Eye (tissue), 1 donor: ENCODE data around the gene CORT.
"Not testable (repeated sequence)": the region's sequence is repeated elsewhere in the genome, so short reads cannot be mapped to it uniquely, and the experiment has no call there.

Experiments used
- DNase-seq: peaks from one replicate; pipeline ENCODE4 v3.0.0-alpha.2; 2015

CORT gene

DNA sequence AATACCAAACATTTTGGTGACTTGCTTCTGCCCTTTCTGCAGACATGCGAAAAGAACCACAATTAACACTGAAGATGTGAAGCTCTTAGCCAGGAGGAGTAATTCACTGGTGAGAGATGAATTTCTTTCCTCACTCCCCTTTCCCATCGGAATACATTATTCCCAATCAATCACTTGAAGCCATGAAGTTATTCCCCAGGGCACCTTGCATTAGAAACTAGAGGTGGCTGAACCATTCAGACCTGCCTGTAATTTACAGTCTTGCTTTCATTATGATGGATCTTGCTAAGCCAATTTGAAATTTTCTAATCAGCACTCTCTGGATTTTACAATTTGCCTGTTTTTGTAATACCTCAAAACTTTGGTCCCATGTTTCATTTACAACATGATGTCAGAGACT, 9.5 kb upstream of the CORT start:
- no peak for DNase-seq

DNA sequence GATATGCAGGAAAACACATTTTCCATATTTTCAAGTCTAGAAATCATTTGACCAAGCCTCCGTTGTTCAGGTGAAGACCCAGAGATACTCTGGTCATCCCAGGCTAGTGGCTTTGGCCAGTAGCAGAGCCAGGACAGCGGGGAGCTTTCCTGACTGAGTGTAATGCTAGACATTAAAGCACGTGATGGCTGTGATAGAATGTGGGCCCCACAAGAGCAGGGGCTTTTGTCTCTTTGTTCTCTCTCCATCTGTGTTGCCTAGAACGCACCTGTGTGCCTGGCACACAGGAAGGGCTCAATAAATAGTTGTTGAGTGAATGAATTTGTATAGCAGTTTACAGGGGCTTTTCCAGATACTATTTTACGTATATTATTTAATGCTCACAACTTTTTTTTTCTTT, 9.0 kb upstream of the CORT start:
- DNase-seq = no peak

DNA sequence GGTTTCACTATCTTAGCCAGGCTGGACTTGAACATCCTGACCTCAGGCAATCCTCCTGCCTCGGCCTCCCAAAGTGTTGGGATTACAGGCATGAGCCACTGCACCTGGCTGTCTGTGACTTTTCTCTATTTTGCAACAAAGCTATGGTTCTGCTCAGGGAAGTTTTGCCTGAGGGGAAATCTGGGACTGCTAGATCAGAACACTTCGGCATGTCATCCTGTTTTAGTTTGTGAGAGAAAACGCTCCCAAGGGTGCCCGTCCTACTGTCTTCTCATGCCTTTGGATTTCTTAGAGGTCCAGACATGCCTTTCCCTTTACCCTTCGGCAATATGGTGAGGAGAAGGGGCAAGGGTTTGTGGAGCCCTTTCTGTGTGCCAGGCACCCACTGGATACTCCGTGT, 5.6 kb upstream of the CORT start:
- no peak for DNase-seq

DNA sequence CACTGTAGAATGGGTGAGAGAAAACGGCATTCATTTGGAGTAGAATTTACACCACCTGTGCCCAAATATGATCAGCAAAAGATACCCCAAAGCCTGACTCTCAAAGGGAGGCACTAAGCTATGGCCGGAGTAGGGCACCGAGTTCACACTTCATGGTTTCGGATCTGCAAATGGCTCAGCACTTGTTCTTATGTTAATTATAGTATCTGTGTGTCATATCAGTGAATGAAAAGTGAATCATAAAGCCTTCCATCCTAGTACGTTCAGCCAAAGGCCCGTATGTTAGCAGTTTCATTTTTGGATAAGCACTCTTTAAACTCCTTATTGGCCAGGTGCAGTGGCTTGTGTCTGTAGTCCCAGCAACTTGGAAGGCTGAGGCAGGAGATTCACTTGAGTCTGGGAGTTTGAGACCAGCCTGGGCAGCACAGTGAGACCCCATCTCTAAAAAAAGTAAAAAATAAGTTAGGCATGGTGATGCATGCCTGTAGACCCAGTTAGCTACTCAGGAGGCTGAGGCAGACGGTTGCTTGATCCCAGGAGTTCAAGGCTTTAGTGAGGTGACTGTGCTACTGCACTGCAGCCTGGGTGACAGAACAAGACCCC, 4.9 kb upstream of the CORT start:
- DNase-seq = no peak

DNA sequence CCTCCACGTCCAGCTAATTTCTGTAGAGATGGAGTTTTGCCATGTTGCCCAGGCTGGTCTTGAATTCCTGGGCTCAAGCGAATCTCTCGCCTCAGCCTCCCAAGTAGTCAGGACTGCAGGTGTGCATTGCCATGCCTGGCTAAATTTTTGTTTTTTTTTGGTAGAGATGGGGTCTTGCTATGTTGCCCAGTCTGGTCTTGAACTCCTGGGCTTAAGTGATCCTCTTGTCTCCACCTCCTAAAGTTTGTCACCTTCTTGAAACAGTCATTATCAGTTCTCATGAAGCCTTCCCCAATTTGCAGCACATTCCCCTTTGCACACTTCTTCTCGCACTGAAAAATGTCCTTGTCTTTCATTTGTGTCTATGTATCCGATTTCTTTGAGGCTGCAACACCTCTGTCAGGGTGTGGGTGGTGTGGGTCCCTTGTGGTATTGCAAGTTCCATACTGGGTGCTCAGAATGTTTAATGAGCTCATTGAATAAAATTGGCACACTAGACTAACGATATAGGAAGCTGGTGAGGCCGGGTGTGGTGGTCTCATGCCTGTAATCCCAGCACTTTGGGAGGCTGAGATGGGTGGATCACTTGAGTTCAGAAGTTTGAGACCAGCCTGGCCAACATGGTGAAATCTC, 2.9 kb upstream of the CORT start:
- no peak for DNase-seq

DNA sequence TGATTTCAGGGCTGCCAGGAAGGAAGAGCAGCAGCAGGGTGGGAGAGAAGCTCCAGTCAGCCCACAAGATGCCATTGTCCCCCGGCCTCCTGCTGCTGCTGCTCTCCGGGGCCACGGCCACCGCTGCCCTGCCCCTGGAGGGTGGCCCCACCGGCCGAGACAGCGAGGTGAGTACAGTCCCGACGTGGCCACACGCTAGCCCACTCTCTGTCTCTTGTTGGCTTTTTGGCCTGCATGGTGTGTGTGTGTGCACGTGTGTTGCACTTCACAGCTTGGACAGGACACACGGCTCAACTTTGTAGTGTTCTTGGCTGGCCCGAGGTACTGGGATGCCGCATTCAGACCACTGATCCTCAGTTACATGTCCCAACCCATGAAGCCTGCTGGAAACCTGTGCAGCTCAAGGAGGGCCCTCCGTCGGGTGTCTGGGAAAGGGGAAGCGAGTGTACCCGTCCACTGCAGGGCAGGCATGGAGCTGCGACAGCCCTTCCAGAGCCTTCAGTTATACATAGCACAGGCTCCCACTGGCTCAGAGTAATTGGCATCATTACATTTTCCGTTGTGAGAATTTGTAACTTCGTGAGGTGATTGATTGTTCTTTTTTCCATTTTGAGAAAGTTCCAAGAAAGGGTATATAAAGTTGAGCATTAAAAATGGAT, 454 bp downstream of the CORT start:
- no peak for DNase-seq

DNA sequence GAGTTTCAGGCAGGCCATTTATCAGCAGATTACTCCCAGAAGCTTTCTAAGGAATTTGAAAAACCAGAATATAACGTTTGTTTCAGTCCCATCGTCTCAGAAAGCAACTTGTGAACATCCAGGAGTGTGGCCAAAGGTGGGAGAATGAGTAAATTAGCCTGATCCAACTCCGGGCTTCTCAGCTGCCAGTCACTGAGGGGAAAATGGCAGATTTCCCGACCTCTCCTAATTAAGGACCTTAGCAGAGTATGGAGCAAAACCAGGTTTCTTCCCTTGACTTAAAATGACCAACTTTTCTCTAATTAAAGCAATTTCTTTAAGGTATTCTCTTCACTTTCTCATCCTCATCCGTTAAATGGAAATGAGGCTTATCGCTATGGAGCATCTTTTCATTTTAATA, 1.0 kb downstream of the CORT start:
- DNase-seq = peak; percentile 28

DNA sequence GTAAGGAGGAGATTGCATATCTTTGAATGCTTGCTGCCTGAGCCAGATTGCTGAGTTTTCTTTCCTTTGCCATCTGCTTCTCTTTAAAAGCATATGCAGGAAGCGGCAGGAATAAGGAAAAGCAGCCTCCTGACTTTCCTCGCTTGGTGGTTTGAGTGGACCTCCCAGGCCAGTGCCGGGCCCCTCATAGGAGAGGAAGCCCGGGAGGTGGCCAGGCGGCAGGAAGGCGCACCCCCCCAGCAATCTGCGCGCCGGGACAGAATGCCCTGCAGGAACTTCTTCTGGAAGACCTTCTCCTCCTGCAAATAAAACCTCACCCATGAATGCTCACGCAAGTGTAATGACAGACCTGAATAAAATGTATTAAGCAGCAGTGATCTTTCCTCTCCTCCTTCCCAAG, 1.5 kb downstream of the CORT start:
- DNase-seq = peak; percentile 50

DNA sequence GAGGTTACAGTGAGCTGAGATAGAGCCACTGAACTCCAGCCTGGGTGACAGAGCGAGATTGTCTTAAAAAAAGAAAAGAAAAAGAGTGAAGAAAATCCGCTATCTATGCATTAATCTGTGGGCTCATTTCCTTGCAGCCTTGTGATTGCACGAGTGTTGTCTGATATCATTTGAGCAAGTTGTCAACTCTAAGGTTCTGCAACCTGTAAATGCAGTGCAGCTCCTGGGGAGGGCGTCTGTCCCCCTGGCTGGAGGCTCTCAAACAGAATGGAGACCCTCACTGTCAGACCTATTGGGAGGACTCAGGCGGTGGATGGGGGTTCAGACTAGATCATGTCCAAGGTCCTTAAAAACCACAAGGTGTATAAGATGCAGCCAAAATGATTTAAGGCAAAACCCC, 6.2 kb downstream of the CORT start:
- DNase-seq = no peak

DNA sequence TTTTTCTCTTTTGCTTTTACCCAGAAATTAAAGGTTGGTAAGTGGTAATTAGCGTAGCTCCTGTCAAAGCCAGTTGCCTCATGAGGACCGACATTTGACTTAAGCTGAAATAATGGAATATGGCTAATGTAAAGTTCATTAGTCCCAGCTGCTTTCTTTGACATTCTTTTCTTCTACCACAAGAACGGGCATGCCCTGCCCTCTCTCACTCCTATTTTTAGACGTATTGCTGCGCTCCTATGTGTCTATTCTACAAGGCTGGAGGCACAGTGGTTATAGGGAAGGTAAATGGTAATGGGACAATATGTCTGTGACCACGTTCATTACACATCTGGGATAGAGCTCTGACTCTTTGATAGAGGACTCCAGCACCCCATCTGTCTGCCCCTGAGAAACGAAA, 6.8 kb downstream of the CORT start:
- DNase-seq = peak; percentile 61

DNA sequence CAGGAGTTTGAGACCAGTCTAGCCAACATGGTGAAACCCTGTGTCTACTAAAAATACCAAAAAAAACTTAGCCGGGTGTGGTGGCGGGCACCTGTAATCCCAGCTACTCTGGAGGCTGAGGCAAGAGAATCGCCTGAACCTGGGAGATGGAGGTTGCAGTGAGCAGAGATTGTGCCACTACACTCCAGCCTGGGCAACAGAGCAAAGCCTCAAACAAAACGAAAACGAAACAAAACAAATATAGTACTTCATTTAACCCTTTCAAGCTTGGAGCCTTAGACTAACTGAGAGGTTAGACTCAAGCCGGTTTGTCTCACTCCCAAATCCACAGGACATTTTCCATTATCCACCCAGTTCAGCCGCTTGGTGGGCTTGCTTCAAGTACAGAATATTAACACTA, 7.6 kb downstream of the CORT start:
- DNase-seq = not testable (repeated sequence)

DNA sequence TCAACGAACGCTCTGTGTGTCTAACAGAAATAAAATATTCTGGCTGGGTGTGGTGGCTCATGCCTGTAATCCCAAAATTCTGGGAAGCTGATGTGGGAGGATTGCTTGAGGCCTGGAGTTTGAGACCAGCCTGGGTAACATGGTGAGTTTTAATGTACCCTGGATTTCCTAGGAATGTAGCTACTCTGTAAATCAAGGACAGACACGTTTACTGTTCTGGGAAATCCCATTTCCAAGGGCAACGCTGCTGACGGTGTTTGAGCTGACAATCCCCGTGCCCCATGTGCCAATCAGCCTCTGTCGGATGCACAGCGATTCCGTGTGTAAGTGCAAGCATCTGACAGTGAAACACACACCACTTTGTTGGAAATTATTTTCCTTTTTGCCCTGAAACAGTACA, 8.0 kb downstream of the CORT start:
- DNase-seq = no peak

DNA sequence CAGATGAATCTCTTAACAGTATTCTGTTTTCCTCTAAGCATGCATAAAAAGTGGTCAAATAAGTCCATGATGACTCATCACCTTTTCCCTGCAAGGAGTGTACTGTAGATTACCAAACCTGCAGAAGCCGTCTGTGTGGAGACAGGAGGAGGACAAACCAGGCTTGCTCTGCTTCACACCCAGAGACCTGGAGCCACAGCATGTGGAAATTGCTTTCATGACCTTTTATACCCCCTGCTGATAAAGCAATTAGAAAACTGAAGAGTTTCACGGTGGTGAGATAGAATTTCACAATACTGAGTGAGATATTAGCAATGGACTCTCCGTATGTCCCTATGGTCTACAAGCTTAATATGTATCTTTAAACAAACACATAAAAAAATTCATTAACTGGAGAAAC, 9.4 kb downstream of the CORT start:
- DNase-seq = no peak

DNA sequence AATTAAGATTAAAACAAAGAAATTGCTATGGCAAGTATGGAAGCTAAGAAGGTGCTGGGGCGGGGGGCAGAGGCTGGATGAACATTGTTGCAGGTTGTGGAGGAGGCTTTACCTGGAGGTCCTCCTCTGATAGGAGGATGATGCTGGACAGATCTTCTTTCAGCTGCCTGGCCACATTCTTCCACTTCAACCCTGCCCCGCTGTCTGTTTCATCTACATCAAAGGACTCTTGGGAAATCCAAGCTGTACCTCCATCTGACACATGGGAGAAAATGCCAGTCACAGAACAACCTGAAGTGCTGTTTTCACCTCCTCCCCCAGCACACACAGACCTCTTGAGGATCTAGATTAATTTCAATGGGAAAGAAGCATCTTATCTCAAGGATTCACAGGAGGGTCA, 17.2 kb downstream of the CORT start:
- no peak for DNase-seq

DNA sequence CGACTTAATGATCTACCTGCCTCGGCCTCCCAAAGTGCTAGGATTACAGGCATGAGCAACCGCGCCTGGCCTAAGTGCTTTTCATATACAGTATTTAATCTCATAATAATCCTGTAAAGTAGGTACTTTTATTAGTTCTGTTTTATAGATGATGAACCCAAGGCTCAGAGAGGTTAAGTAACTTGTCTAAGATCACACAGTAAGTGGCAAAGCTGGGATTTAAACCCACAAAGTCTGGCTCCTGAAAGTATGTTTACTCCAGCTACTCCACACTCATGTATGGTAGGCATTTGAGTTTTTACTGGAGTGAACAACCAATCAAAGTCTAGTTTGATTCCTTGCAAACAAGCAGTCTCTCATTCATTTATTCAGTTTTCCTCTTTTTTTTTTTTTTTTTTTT, 20.2 kb downstream of the CORT start:
- DNase-seq = no peak

DNA sequence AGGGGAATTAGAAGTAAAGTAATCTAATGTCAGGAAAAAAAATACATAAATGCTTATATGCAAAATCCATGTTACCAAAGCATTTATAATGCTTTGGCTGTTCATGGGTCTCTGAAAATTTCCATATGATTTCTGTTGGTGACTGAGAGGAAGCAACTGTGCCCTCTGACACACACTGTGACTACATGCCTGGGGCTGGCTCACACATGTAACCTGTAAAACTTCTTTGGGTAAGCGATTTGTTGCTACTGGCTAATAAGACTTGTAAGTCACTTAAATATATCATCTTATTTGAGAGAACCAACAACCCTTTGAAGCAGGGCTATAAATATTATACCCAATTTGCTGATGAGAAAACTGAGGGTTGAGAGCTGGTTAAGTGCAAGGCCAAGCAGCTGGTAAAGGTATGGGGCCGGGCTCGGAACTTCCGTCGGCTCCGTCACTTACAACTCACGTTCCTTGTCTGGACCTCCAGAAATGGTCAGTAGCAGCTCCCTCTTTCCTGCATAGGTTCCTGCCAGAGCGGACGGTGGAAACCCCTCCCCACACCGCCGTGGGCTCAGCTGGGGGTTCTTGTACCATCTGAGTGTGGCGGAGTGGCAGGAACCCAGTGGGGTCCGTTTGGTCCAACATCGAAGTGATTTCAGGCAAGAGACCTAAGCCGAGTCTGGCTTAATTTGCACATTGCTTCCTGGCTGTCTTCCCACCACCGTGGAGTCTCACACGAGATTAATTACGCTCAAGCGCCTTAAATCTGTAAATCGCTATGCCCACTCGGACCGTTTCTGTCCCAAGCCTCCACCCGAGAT, 21.8 kb downstream of the CORT start:
- no peak for DNase-seq

DNA sequence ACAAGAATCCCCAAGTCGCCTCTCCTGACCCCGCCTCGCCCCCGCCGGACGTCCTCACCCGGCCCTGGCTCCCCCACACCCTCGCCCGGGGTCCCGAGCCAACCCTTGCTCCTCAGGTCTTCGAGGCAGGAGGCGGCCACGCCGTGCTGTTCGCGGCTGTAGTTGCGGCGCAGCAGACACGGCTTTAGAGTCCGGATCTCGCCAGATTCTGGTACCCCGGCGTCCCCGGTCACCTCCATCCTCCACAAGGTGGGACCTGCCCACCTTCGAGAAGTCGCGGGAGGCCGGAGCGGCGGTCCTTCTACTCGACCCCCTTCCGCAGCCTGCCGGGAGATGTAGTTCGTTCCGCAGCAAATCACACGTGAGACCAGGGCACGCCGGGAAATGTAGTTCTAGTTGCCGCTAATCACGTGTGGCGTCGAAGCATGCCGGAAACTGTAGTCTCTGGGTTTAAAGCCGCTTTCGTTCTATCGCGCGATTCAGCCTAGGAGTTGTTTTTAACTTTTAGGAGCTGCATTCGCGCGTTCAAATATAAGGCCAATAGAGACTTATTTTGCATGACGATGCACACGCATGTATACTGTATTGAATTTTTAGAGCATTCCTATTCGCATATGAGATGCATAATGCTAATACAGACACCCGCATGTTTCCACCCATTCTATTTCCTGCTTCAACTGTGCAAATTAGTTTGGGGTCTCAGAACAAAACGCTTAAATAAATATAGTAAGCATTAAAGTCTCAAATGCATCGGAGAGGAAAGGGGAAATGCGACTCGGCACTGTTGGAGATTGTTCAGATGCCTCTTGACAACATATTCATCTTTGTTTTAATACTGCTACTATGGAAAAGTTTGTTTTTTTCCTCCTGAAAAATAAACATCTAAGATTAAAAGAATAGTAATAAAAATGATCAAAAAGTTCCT, 22.7 kb downstream of the CORT start, which contains the start of gene DFFA:
DFFA (minus strand) TSS at position 310 of the 925 bp plus-strand sequence; CDS start at position 239, 71 bp downstream.
- peak; percentile 99 for DNase-seq

DNA sequence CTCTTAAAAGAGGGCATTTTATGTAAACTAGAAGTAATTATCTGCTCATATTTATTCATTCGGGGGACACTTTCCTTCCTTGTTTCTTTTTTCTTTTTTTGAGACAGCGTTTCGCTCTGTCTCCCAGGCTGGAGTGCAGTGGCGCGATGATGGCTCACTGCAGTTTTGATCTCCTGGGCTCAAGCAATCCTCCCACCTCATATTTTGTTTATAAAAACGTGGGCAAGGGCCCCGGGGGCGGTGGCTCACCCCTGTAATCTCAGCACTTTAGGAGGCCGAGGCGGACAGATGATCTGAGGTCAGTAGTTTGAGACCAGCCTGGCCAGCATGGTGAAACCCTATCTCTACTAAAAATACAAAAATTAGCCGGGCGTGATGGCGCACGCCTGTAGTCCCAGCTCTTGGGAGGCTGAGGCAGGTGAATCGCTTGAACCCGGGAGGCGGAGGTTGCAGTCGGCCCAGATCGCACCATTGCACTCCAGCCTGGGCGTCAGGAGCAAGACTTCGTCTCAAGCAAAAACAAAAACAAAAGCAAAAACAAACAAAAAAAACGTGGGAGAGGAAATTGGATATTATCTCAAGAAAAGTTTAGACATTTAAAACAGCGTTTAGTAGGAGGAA, 23.4 kb downstream of the CORT start:
- DNase-seq = no peak

DNA sequence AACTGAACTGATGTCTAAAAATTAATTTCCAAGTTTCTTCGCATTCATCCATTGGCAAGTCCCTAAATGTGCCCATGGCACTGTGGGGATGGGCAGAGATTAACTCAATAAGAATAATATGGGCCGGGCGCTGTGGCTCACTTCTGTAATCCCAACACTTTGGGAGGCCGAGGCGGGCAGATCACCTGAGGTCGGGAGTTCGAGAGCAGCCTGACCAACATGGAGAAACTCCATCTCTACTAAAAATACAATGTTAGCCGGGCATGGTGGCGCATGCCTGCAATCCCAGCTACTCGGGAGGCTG, 24.4 kb downstream of the CORT start:
- DNase-seq = not testable (repeated sequence)

DNA sequence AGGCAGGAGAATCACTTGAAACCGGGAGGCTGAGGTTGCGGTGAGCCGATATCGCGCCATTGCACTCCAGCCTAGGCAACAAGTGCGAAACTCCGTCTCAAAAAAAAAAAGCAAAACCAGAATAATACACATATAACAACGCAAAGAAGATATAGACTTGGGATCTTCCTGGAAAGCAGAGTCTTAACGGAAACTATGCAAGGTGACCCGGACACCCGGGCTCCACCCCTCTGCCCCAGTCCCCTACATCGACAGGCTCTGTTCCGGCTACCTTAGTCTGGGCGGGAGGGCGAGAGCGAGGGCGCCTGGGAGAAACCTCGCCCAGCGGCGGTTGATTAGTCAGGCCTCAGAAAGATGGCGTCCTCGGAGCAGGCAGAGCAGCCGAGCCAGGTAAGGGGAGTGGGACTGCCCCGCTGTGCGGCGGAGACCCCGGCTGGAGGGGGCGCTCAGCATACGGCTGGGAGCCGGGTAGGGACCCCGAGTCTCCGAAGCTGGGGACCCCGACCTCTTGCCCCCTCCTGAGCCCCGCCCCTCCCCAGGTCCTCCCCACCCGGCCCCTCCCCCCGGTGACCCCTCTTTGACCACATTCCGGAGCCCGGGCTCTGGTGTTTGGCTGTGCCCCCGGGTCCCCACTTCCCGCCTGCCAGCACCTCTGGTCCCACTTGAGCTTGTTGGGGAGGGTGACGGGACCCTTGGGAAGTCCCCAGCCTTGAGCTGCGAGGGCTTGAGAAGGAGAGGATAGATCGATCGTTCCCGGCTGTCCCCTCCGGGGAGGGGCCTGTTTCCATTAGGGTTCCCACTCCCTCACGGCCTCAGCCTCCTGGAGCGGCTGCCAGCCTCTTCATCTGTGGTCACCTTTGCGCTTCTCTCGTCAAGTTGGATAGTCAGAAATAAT, 25.0 kb downstream of the CORT start, which contains the start of gene PEX14:
PEX14 (plus strand) TSS at position 338 of the 895 bp plus-strand sequence; CDS start at position 355, 17 bp downstream.
- DNase-seq = peak; percentile 95

DNA sequence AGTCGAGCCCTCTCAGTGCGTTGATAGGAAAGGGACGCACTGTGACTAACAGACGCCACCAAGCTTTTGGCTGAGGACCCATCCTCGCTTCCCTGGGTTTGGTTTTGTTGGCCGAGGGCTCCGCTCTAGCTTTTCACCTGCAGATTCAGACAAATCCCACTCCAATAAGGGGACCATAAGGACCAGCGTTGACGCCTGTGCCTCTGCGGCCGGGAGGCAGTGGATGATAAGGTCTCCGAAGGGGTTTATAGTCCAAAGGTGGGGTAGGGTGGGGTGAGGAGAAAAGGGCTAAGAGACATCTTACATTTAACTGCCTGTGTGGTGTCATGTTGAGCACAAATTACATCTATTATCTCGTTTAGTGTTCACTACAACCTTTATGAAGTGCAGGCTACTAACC, 25.7 kb downstream of the CORT start:
- DNase-seq = no peak
